Panc1 (cell line): ENCODE results near the gene LY6G6C.

Experiments
- CTCF ChIP-seq: fragments of 450-650 bp; IDR thresholded peaks from 2 replicates; pipeline ENCODE4 v1.5.1; 2017; ENCODE audit warnings: mild to moderate bottlenecking
- POLR2AphosphoS5 ChIP-seq: IDR thresholded peaks from 2 replicates; pipeline ENCODE4 v1.6.1; 2012; ENCODE audit warnings: mild to moderate bottlenecking, low read depth, low read length, moderate library complexity

GRCh38 chr6:31715022-31715958, 6.3 kb downstream of the LY6G6C start, which contains the start of gene LY6G6D:
- TF ChIP-seq POLR2AphosphoS5 = no peak
- no peak for TF ChIP-seq CTCF
